OCI-LY1 (cell line): ENCODE measurements around the gene SIK3.

Experiments used
- EZH2 ChIP-seq: fragments of 200-600 bp; sonication (generic), shearing (Covaris generic); IDR thresholded peaks from 2 replicates; pipeline ENCODE4 v1.8.0; 2017; ENCODE audit warnings: borderline replicate concordance, mixed run types, mild to moderate bottlenecking, antibody characterized with exemption, low read length, moderate library complexity, mixed read lengths
- TF ChIP-seq, protein P1 (sequence below): fragments of 200-600 bp; sonication (generic), shearing (Covaris generic); IDR thresholded peaks from 2 replicates; pipeline ENCODE4 v1.5.1; 2017; ENCODE audit warnings: mild to moderate bottlenecking, antibody characterized with exemption, low read length, moderate library complexity, mixed read lengths

DNA sequence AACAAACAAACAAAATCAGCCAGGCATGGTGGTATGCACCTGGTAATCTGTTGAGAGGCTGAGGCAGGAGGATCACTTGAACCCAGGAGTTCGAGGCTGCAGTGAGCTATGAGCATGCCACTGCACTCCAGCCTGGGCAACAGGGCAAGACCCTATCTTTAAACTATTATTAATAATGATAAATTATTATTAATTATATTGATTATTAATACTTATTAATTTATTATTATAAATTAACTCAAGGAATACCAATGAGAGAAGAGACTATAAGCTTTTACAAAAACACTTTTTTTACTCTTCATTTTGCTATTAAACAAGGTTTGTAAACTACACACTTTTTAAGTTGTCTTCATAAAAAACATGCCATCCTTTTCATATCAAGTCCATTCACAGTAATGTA lies 163.1 kb downstream of the SIK3 start:
- TF ChIP-seq, protein P1, sequence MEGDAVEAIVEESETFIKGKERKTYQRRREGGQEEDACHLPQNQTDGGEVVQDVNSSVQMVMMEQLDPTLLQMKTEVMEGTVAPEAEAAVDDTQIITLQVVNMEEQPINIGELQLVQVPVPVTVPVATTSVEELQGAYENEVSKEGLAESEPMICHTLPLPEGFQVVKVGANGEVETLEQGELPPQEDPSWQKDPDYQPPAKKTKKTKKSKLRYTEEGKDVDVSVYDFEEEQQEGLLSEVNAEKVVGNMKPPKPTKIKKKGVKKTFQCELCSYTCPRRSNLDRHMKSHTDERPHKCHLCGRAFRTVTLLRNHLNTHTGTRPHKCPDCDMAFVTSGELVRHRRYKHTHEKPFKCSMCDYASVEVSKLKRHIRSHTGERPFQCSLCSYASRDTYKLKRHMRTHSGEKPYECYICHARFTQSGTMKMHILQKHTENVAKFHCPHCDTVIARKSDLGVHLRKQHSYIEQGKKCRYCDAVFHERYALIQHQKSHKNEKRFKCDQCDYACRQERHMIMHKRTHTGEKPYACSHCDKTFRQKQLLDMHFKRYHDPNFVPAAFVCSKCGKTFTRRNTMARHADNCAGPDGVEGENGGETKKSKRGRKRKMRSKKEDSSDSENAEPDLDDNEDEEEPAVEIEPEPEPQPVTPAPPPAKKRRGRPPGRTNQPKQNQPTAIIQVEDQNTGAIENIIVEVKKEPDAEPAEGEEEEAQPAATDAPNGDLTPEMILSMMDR: no peak
- TF ChIP-seq EZH2: no peak
